ENCODE data around the gene USP36. TPM values are rescaled to one million over a fixed set of nuclear protein-coding genes. Genes with fewer than 3 reads are reported as not detected.

The USP36 gene
- total RNA-seq, 4 donors from 2014 or later: 36.7 to 63.6 (median 45.2) TPM

DNA sequence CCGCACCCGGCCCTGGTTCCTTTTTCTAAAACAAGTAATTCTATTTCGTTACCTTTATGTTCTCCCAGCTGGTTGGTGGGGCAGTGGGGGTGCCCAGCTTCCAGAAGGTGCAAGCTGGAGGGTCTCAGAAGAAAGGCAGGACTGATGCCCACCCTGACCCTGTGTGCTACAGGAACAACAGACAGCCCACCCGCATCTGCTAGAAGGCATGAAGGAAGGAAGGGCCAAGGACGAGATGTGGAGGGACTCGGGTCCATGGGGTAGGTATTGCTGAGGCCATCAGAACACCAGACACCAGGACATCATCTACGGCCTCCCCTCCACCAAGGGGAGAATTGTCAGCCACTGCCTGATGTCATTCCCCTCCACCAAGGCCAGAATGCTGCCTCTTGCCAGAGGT, 52.2 kb downstream of the USP36 start:
- no peak overlapping the region for H3K4me3 ChIP-seq (ENCODE audit: low read depth, poor library complexity, severe bottlenecking)
- TF ChIP-seq, protein P1, sequence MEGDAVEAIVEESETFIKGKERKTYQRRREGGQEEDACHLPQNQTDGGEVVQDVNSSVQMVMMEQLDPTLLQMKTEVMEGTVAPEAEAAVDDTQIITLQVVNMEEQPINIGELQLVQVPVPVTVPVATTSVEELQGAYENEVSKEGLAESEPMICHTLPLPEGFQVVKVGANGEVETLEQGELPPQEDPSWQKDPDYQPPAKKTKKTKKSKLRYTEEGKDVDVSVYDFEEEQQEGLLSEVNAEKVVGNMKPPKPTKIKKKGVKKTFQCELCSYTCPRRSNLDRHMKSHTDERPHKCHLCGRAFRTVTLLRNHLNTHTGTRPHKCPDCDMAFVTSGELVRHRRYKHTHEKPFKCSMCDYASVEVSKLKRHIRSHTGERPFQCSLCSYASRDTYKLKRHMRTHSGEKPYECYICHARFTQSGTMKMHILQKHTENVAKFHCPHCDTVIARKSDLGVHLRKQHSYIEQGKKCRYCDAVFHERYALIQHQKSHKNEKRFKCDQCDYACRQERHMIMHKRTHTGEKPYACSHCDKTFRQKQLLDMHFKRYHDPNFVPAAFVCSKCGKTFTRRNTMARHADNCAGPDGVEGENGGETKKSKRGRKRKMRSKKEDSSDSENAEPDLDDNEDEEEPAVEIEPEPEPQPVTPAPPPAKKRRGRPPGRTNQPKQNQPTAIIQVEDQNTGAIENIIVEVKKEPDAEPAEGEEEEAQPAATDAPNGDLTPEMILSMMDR (IDR thresholded peaks at IDR 0.05): no peak
- no peak for TF ChIP-seq POLR2A (IDR thresholded peaks at IDR 0.05)
- no peak for DNase-seq (ENCODE audit: low spot score in 2 of 2)
- intact Hi-C loops (cut with DNase I; ENCODE audit: low total_unique reads): no loop called here
- 91 to 94% methylated on average over 7 of the region's 7 CpGs for WGBS, 2 donors

DNA sequence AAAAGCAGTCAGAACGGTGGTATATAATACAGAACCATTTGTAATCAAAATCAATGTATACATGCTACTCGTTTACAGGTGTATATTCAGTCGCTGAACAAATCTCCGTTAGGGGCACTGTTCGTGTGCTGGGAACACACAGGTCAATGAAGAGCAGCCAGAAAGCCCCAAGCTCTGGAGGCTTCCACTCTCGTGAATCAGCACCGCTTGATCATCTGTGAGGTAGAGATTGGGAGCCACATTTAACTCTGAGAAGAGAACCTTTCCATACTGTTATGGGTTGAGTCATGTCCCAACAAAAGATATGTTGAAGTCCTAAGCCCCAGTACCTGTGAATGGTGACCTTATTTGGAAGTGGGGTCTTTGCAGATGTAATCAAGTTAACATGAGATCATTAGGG, 53.2 kb downstream of the USP36 start:
- no peak for DNase-seq (ENCODE audit: low spot score in 2 of 2)
- intact Hi-C loops (cut with DNase I; ENCODE audit: low total_unique reads): no loop called here
- TF ChIP-seq, protein P1 (IDR thresholded peaks at IDR 0.05): no peak
- no peak for TF ChIP-seq POLR2A (IDR thresholded peaks at IDR 0.05)
- WGBS, 2 donors: 79 to 90% methylated on average over 7 of the region's 7 CpGs
- no peak overlapping the region for H3K4me3 ChIP-seq (ENCODE audit: low read depth, poor library complexity, severe bottlenecking)

DNA sequence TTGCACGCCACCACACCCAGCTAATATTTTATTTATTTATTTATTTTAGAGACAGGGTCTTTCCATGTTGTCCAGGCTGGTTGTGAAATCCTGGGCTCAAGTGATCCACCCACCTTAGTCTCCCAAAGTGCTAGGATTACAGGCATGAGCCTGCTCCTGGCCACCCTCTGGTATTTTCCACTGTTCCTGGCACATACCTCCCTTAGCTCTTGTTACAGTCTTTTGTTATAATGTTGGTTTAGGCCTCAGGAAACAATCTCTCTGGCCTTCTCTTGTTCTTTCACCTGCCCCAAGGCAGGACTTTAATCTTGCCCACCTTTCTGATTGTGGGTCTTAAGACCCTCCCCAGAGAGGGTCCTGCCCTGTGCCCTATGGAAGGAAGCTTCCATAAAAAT, 55.0 kb downstream of the USP36 start:
- TF ChIP-seq, protein P1 (IDR thresholded peaks at IDR 0.05): no peak
- WGBS, 2 donors: 90 to 100% methylated on average over 1 of the region's 1 CpG
- intact Hi-C loops (cut with DNase I; ENCODE audit: low total_unique reads): no loop called here
- no peak for DNase-seq (ENCODE audit: low spot score in 2 of 2)
- H3K4me3 ChIP-seq (ENCODE audit: low read depth, poor library complexity, severe bottlenecking): no peak overlapping the region

DNA sequence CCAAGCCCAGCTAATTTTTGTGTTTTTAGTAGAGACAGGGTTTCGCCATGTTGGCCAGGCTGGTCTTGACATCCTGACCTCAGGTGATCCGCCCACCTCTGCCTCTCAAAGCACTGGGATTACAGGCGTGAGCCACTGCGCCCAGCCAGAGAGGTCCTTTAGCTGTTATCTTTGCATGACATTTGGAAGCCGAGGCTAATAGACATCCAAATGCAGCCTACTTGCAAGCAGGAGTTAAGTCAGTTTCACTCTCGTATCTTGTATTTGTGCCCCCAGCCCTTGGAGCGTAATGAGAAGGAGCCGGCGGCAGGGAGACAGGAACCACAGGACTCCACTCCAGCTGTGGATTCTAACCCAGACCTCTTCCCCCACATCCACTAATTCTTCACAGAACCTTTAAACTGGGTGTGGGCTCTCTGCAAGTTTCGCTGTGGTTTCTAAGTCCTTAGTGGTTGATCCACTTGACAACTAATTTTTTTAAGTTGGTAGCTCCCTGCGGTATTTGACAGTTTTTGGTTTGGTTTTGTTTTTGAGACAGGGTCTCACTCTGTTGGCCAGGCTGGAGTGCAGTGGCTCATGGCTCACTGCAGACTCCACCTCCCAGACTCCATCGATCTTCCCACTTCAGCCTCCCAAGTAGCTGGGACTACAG, 55.5 kb downstream of the USP36 start:
- WGBS, 2 donors: 86 to 88% methylated on average over 12 of the region's 12 CpGs
- no peak overlapping the region for H3K4me3 ChIP-seq (ENCODE audit: low read depth, poor library complexity, severe bottlenecking)
- TF ChIP-seq, protein P1 (IDR thresholded peaks at IDR 0.05): no peak
- no peak for TF ChIP-seq POLR2A (IDR thresholded peaks at IDR 0.05)
- DNase-seq (ENCODE audit: low spot score in 2 of 2): no peak
- intact Hi-C loops (cut with DNase I; ENCODE audit: low total_unique reads): no loop called here

DNA sequence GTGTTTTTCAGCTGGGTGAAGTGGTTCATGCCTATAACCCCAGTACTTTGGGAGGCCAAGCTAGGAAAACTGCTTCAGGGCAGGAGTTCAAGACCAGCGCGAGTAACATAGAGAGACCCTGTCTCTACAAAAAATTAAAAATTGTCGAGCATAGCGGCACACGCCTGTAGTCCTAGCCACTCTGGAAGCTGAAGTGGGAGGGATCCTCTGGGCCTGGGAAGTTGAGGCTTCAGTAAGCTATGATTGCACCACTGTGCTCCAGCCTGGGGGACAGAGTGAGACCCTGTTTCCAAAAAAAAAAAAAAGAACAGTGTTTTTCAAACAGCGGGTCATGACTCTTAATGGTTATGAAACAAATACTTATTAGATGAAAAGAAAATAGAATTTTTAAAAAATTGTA, 56.3 kb downstream of the USP36 start:
- no peak overlapping the region for H3K4me3 ChIP-seq (ENCODE audit: low read depth, poor library complexity, severe bottlenecking)
- TF ChIP-seq POLR2A (IDR thresholded peaks at IDR 0.05): no peak
- TF ChIP-seq, protein P1 (IDR thresholded peaks at IDR 0.05): no peak
- DNase-seq (ENCODE audit: low spot score in 2 of 2): no peak
- intact Hi-C loops (cut with DNase I; ENCODE audit: low total_unique reads): no loop called here
- 88 to 94% methylated on average over 6 of the region's 6 CpGs for WGBS, 2 donors

DNA sequence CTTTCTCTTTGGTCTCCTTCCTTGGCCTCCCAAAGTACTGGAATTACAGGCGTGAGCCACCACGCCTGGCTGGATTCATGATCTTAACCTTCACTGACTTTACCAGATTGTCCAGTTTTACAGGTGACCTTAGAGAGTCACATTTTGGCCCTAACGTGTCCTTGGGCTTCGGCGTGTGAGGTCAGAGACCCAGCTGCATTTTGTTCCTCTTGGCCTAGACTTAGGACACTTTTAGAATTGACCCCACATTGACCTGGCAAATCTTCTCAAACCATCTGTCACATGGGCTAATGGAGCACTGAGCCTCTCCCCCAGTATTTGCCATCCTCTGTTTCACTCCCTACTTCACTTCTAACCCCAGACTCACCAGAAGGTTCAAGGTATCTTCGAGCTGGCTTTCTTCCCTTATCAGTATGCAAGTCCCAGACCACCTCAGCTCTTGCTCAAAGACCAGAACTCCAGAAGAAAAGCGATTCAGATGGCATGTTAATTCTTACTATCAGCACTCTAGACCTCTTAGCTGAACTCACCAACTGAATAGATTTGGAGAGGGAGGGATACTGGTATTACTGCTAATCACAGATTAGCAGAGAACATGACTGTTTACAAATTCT, 56.8 kb downstream of the USP36 start:
- DNase-seq (ENCODE audit: low spot score in 2 of 2): no peak
- WGBS, 2 donors: 71 to 79% methylated on average over 7 of the region's 7 CpGs
- intact Hi-C loops (cut with DNase I; ENCODE audit: low total_unique reads): no loop called here
- TF ChIP-seq, protein P1 (IDR thresholded peaks at IDR 0.05): no peak
- TF ChIP-seq POLR2A (IDR thresholded peaks at IDR 0.05): no peak
- H3K4me3 ChIP-seq (ENCODE audit: low read depth, poor library complexity, severe bottlenecking): no peak overlapping the region

Measured in lower leg skin (tissue), 4 donors.